HEK293 (cell line): ENCODE data around the gene WDR70.

Source experiments
- CTCF ChIA-PET: fragments of 350-600 bp; formaldehyde crosslinking; extraction: SDS; loops from one replicate; lab custom pipeline; 2021; ENCODE audit warnings: antibody characterized with exemption; lab: Yijun Ruan, JAX
- POLR2A ChIA-PET: fragments of 300-600 bp; formaldehyde crosslinking; extraction: SDS; loops from one replicate; lab custom pipeline; 2020; ENCODE audit warnings: antibody characterized with exemption, inconsistent platforms; lab: Yijun Ruan, JAX
- H3K27ac ChIP-seq: fragments of 200-500 bp; sonication (Bioruptor generic); 2 replicates; pipeline ENCODE4 v1.5.1; 2014; ENCODE audit warnings: low read depth, low read length, control low read depth, inconsistent platforms; ENCODE audit errors: extremely low read depth
- H3K36me3 ChIP-seq, 2 experiments: fragments of 200-500 bp in 1 of 2; sonication (Bioruptor generic) in 1 of 2; 1 replicate in 1 of 2; 2 replicates in 1 of 2; pipeline ENCODE4 v1.5.1; 2014 to 2017; ENCODE audit warnings: inconsistent platforms in 2 of 2, low read length in 2 of 2; ENCODE audit not compliant: control insufficient read depth in 2 of 2, insufficient read depth in 1 of 2
- H3K4me1 ChIP-seq: fragments of 200-500 bp; sonication (Bioruptor generic); 2 replicates; pipeline ENCODE4 v1.5.1; 2014; ENCODE audit warnings: mild to moderate bottlenecking, low read length, inconsistent platforms; ENCODE audit not compliant: control insufficient read depth, insufficient read depth
- H3K4me3 ChIP-seq: 2 replicates; pipeline ENCODE4 v1.5.1; 2011; ENCODE audit warnings: low read depth, mild to moderate bottlenecking, control low read depth, low read length, moderate library complexity
- H3K9me3 ChIP-seq: fragments of 200-500 bp; sonication (Bioruptor generic); 2 replicates; pipeline ENCODE4 v1.5.1; 2014; ENCODE audit warnings: low read depth, low read length, inconsistent platforms; ENCODE audit not compliant: control insufficient read depth, insufficient read depth
- GLIS1 ChIP-seq: fragments of 450-650 bp; formaldehyde crosslinking; IDR thresholded peaks from 2 replicates; pipeline ENCODE4 v1.5.1; 2016; ENCODE audit warnings: missing biosample characterization, missing genetic modification characterization
- MEIS1 ChIP-seq: sonication (generic); formaldehyde crosslinking; IDR thresholded peaks from 2 replicates; pipeline ENCODE4 v1.8.1; 2022; ENCODE audit warnings: missing genetic modification reagents, mild to moderate bottlenecking, borderline replicate concordance
- MZF1 ChIP-seq: fragments of 450-650 bp; formaldehyde crosslinking; IDR thresholded peaks from 2 replicates; pipeline ENCODE4 v1.5.1; 2017; ENCODE audit warnings: missing biosample characterization, missing genetic modification characterization, borderline replicate concordance
- SP2 ChIP-seq: fragments of 450-650 bp; formaldehyde crosslinking; IDR thresholded peaks from 2 replicates; pipeline ENCODE4 v1.5.1; 2016; ENCODE audit warnings: missing biosample characterization, missing genetic modification characterization
- TCF7L2 ChIP-seq: IDR thresholded peaks from 2 replicates; pipeline ENCODE4 v1.6.1; 2011; ENCODE audit warnings: low read depth, mild to moderate bottlenecking, inconsistent platforms, low read length, moderate library complexity, borderline replicate concordance
- ZBTB21 ChIP-seq: fragments of 450-650 bp; formaldehyde crosslinking; IDR thresholded peaks from 2 replicates; pipeline ENCODE4 v1.5.1; 2017; ENCODE audit warnings: missing biosample characterization, missing genetic modification characterization
- ZBTB48 ChIP-seq: fragments of 450-650 bp; formaldehyde crosslinking; IDR thresholded peaks from 2 replicates; pipeline ENCODE4 v1.5.1; 2016; ENCODE audit warnings: missing biosample characterization, missing genetic modification characterization
- ZFP69B ChIP-seq: fragments of 450-650 bp; formaldehyde crosslinking; IDR thresholded peaks from 2 replicates; pipeline ENCODE4 v1.5.1; 2016; ENCODE audit warnings: missing biosample characterization, missing genetic modification characterization
- ZNF184 ChIP-seq: fragments of 450-650 bp; IDR thresholded peaks from 2 replicates; pipeline ENCODE4 v1.5.1; 2018; ENCODE audit warnings: missing biosample characterization, mild to moderate bottlenecking, missing genetic modification characterization
- ZNF221 ChIP-seq: fragments of 450-650 bp; formaldehyde crosslinking; IDR thresholded peaks from 2 replicates; pipeline ENCODE4 v1.5.1; 2017; ENCODE audit warnings: missing biosample characterization, missing genetic modification characterization, borderline replicate concordance
- ZNF341 ChIP-seq: fragments of 450-650 bp; formaldehyde crosslinking; IDR thresholded peaks from 2 replicates; pipeline ENCODE4; 2016; ENCODE audit warnings: low read depth, missing biosample characterization, missing genetic modification characterization
- ZNF354C ChIP-seq: fragments of 450-650 bp; formaldehyde crosslinking; IDR thresholded peaks from 2 replicates; pipeline ENCODE4 v1.5.1; 2016; ENCODE audit warnings: missing biosample characterization, missing genetic modification characterization, low read depth, borderline replicate concordance
- ZNF433 ChIP-seq: fragments of 450-650 bp; formaldehyde crosslinking; IDR thresholded peaks from 2 replicates; pipeline ENCODE4 v1.5.1; 2016; ENCODE audit warnings: missing biosample characterization, missing genetic modification characterization, low read depth
- ZNF48 ChIP-seq: fragments of 450-650 bp; formaldehyde crosslinking; IDR thresholded peaks from 2 replicates; pipeline ENCODE4 v1.5.1; 2016; ENCODE audit warnings: missing biosample characterization, missing genetic modification characterization
- ZNF521 ChIP-seq: fragments of 450-650 bp; formaldehyde crosslinking; IDR thresholded peaks from 2 replicates; pipeline ENCODE4 v1.5.1; 2017; ENCODE audit warnings: missing biosample characterization, mild to moderate bottlenecking, missing genetic modification characterization
- ZNF544 ChIP-seq: fragments of 450-650 bp; formaldehyde crosslinking; IDR thresholded peaks from 2 replicates; pipeline ENCODE4 v1.5.0; 2017; ENCODE audit warnings: missing biosample characterization, missing genetic modification characterization
- ZNF555 ChIP-seq: fragments of 450-650 bp; formaldehyde crosslinking; conservative IDR thresholded peaks from 2 replicates; pipeline ENCODE4 v1.5.1; 2017; ENCODE audit warnings: missing biosample characterization, mild to moderate bottlenecking, missing genetic modification characterization, inconsistent platforms
- ZNF785 ChIP-seq: fragments of 450-650 bp; formaldehyde crosslinking; IDR thresholded peaks from 2 replicates; pipeline ENCODE4 v1.5.1; 2016; ENCODE audit warnings: missing biosample characterization, missing genetic modification characterization
- TF ChIP-seq, protein P1 (sequence below): fragments of 450-650 bp; formaldehyde crosslinking; IDR thresholded peaks from 2 replicates; pipeline ENCODE4 v1.5.1; 2017; ENCODE audit warnings: missing biosample characterization, missing genetic modification characterization
- TF ChIP-seq, protein P2 (sequence below): fragments of 450-650 bp; formaldehyde crosslinking; IDR thresholded peaks from 2 replicates; pipeline ENCODE4 v1.5.1; 2016; ENCODE audit warnings: missing biosample characterization, missing genetic modification characterization, borderline replicate concordance
- TF ChIP-seq, protein P3 (sequence below): fragments of 450-650 bp; formaldehyde crosslinking; IDR thresholded peaks from 2 replicates; pipeline ENCODE4 v1.5.1; 2016; ENCODE audit warnings: missing biosample characterization, missing genetic modification characterization
- TF ChIP-seq, protein P4 (sequence below): fragments of 450-650 bp; IDR thresholded peaks from 2 replicates; pipeline ENCODE4 v1.5.1; 2018; ENCODE audit warnings: missing biosample characterization, missing genetic modification characterization

The WDR70 gene

DNA sequence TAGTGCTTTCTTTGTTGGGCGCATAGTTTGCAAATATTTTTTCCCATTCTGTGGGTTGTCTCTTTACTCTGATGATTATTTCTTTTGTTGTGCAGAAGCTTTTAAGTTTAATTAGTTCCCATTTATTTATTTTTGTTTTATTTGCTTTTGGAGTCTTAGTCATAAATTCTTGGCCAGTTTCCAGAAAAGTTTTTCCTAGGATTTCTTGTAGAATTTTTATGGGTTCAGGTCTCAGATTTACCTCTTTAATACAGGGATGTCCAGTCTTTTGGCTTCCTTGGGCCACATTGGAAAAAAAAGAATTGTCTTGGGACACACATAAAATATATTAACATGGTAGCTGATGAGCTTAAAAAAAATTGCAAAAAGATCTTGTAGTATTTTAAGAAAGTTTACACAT lies 122.0 kb downstream of the WDR70 start:
- H3K36me3 ChIP-seq = peaks cover 0 to 9% of the 10 kb centered on the region in 2 experiments; a peak in 1 of 3 replicates
- no peak overlapping the region for H3K27ac ChIP-seq
- ChIA-PET CTCF (no interaction called here), POLR2A (interaction anchor here (0.6 kb wide), 1 partner anchor 56 kb away, joined by 3 read pairs; no protein-coding TSS in a partner anchor)
- no peak overlapping the region for H3K4me3 ChIP-seq
- TF ChIP-seq ZNF48 (tag by site-specific recombination) (no peak), ZBTB48 (tag by site-specific recombination) (no peak), ZNF354C (tag by site-specific recombination) (no peak), ZFP69B (tag by site-specific recombination) (no peak), SP2 (tag by site-specific recombination) (no peak), ZNF221 (tag by site-specific recombination) (no peak), ZNF544 (no peak), GLIS1 (tag by site-specific recombination) (no peak), MEIS1 (no peak)
- TF ChIP-seq, protein P1, sequence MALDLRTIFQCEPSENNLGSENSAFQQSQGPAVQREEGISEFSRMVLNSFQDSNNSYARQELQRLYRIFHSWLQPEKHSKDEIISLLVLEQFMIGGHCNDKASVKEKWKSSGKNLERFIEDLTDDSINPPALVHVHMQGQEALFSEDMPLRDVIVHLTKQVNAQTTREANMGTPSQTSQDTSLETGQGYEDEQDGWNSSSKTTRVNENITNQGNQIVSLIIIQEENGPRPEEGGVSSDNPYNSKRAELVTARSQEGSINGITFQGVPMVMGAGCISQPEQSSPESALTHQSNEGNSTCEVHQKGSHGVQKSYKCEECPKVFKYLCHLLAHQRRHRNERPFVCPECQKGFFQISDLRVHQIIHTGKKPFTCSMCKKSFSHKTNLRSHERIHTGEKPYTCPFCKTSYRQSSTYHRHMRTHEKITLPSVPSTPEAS (tag by site-specific recombination) = no peak
- TF ChIP-seq, protein P2, sequence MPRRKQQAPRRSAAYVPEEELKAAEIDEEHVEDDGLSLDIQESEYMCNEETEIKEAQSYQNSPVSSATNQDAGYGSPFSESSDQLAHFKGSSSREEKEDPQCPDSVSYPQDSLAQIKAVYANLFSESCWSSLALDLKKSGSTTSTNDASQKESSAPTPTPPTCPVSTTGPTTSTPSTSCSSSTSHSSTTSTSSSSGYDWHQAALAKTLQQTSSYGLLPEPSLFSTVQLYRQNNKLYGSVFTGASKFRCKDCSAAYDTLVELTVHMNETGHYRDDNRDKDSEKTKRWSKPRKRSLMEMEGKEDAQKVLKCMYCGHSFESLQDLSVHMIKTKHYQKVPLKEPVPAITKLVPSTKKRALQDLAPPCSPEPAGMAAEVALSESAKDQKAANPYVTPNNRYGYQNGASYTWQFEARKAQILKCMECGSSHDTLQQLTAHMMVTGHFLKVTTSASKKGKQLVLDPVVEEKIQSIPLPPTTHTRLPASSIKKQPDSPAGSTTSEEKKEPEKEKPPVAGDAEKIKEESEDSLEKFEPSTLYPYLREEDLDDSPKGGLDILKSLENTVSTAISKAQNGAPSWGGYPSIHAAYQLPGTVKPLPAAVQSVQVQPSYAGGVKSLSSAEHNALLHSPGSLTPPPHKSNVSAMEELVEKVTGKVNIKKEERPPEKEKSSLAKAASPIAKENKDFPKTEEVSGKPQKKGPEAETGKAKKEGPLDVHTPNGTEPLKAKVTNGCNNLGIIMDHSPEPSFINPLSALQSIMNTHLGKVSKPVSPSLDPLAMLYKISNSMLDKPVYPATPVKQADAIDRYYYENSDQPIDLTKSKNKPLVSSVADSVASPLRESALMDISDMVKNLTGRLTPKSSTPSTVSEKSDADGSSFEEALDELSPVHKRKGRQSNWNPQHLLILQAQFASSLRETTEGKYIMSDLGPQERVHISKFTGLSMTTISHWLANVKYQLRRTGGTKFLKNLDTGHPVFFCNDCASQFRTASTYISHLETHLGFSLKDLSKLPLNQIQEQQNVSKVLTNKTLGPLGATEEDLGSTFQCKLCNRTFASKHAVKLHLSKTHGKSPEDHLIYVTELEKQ (tag by site-specific recombination) = no peak
- TF ChIP-seq, protein P3, sequence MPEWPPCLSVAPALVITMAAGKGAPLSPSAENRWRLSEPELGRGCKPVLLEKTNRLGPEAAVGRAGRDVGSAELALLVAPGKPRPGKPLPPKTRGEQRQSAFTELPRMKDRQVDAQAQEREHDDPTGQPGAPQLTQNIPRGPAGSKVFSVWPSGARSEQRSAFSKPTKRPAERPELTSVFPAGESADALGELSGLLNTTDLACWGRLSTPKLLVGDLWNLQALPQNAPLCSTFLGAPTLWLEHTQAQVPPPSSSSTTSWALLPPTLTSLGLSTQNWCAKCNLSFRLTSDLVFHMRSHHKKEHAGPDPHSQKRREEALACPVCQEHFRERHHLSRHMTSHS (tag by site-specific recombination) = no peak
- peaks cover 3% of the 10 kb centered on the region; the same call in 1 of the 2 replicates for H3K4me1 ChIP-seq
- no peaks in the 10 kb centered on the region for H3K9me3 ChIP-seq

DNA sequence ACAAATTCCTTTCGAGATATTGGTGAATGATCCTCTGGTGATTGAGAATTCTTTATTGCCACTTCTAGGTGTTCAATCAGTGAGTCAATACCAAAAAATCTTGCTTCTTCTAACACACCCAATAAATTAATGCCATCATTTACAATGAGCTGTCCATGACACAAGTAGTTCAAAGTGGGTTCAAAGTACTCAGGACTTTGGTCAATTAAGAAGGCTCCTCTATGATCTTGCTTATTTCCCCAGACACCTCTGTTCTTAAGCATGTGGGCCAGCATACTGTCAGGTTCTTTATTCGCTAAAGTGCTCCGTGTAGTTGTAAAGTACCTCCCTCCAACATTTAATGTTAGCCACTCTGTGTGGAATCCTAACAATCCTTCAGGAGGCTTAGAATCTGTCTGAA lies 127.1 kb downstream of the WDR70 start:
- Histone ChIP-seq H3K4me3 (no peak overlapping the region), H3K27ac (no peak overlapping the region), H3K9me3 (no peaks in the 10 kb centered on the region), H3K4me1 (peaks cover 2% of the 10 kb centered on the region; the same call in 1 of the 2 replicates), H3K36me3 (no peaks in the 10 kb centered on the region)
- TF ChIP-seq, protein P4, sequence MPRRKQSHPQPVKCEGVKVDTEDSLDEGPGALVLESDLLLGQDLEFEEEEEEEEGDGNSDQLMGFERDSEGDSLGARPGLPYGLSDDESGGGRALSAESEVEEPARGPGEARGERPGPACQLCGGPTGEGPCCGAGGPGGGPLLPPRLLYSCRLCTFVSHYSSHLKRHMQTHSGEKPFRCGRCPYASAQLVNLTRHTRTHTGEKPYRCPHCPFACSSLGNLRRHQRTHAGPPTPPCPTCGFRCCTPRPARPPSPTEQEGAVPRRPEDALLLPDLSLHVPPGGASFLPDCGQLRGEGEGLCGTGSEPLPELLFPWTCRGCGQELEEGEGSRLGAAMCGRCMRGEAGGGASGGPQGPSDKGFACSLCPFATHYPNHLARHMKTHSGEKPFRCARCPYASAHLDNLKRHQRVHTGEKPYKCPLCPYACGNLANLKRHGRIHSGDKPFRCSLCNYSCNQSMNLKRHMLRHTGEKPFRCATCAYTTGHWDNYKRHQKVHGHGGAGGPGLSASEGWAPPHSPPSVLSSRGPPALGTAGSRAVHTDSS = no peak
- no peak for TF ChIP-seq ZBTB21 (tag by site-specific recombination)
- TF ChIP-seq TCF7L2 = no peak
- TF ChIP-seq ZNF184 (tag by site-specific recombination) = no peak
- TF ChIP-seq, protein P3 (tag by site-specific recombination) = no peak
- TF ChIP-seq ZNF521 (tag by site-specific recombination) = no peak
- no peak for TF ChIP-seq ZNF555 (tag by site-specific recombination)
- TF ChIP-seq ZNF785 (tag by site-specific recombination) = no peak
- TF ChIP-seq ZNF433 (tag by site-specific recombination) = no peak
- no peak for TF ChIP-seq ZNF341 (tag by site-specific recombination)
- TF ChIP-seq MZF1 (tag by site-specific recombination) = no peak
- POLR2A ChIA-PET = no interaction called here
- CTCF ChIA-PET = interaction anchor here (0.6 kb wide), 1 partner anchor 38 kb away, joined by 4 read pairs; no protein-coding TSS in a partner anchor
